HepG2 (cell line): ENCODE measurements around the gene DOCK10. TPM values are rescaled to one million over a fixed set of nuclear protein-coding genes. Genes with fewer than 3 reads are reported as not detected.

Source experiments
- ATAC-seq: fragments of 200-7000 bp; cut with Tn5 transposase; 3 replicates; pipeline ENCODE4 v1.9.1; 2020; ENCODE audit warnings: mild to moderate bottlenecking, moderate library complexity
- BruUV-seq: library from RNA; stranded (reverse); fragments of 400-500 nt; replicated peaks from 2 replicates; lab custom pipeline; 2021; lab: Mats Ljungman, UMichigan
- CTCF ChIA-PET: fragments of 300-600 bp; formaldehyde crosslinking; extraction: SDS; loops from one replicate; lab custom pipeline; 2021; ENCODE audit warnings: low total read pairs, inconsistent platforms, low intra/inter-chr PET ratio; lab: Yijun Ruan, JAX
- POLR2A ChIA-PET: fragments of 350-600 bp; sonication (Branson Sonifier 250); formaldehyde crosslinking; loops from one replicate; lab custom pipeline; 2020; ENCODE audit warnings: antibody characterized with exemption, inconsistent platforms; lab: Yijun Ruan, JAX
- DNase-seq: peaks from one replicate; pipeline ENCODE4 v3.0.0-alpha.2; 2015; ENCODE audit warnings: low spot score
- FAIRE-seq: peaks from 3 replicates; lab custom pipeline; 2011; peaks lifted over from hg19 to GRCh38; lab: Jason Lieb, UNC
- H2AFZ ChIP-seq: one replicate; pipeline ENCODE4 v1.6.1; 2011; ENCODE audit warnings: low read length, inconsistent platforms
- H3K27ac ChIP-seq: fragments of 300-600 bp; 3 replicates; pipeline ENCODE4 v1.8.0; 2011; ENCODE audit warnings: mixed run types, mild to moderate bottlenecking, mixed read lengths, low read length, inconsistent platforms; ENCODE audit not compliant: insufficient read depth; ENCODE audit errors: extremely low read length
- H3K27me3 ChIP-seq, 2 experiments: fragments of 200-600 bp in 1 of 2; 2 replicates in 1 of 2; 3 replicates in 1 of 2; pipeline versions ENCODE4 v1.6.0 to v1.8.0; 2011; ENCODE audit warnings: low read length in 2 of 2, mild to moderate bottlenecking in 2 of 2, moderate library complexity in 2 of 2, inconsistent platforms in 1 of 2; ENCODE audit not compliant: insufficient read depth in 2 of 2, control insufficient read depth in 1 of 2
- H3K36me3 ChIP-seq, 2 experiments: fragments of 200-600 bp in 1 of 2; replicated peaks in 1 of 2; 2 replicates in 1 of 2; 3 replicates in 1 of 2; pipeline versions ENCODE4 v1.5.1 to v1.8.0; 2011; ENCODE audit warnings: low read length in 2 of 2, inconsistent platforms in 1 of 2; ENCODE audit not compliant: insufficient read depth in 2 of 2, control insufficient read depth in 1 of 2
- H3K4me1 ChIP-seq: 2 replicates; pipeline ENCODE4 v1.5.1; 2012; ENCODE audit warnings: low read length, inconsistent platforms; ENCODE audit not compliant: insufficient read depth
- H3K4me2 ChIP-seq: 2 replicates; pipeline ENCODE4 v1.6.0; 2011; ENCODE audit warnings: low read depth, low read length, inconsistent platforms
- H3K4me3 ChIP-seq, 3 experiments: fragments of 200-600 bp in 1 of 3; sonication (generic), shearing (Covaris generic) in 1 of 3; replicated peaks in 1 of 3; 2 replicates each; pipeline ENCODE4 v1.5.1; 2011 to 2016; ENCODE audit warnings: low read length in 3 of 3, inconsistent platforms in 2 of 3, low read depth in 2 of 3, mild to moderate bottlenecking in 2 of 3, control low read depth in 1 of 3, mixed read lengths in 1 of 3; ENCODE audit not compliant: insufficient read depth in 1 of 3
- H3K79me2 ChIP-seq: one replicate; pipeline ENCODE4 v1.6.1; 2011; ENCODE audit warnings: low read length, inconsistent platforms; ENCODE audit not compliant: insufficient read depth
- H3K9ac ChIP-seq: 2 replicates; pipeline ENCODE4 v1.6.0; 2011; ENCODE audit warnings: mild to moderate bottlenecking, low read depth, low read length, inconsistent platforms; ENCODE audit not compliant: insufficient read depth
- H3K9me3 ChIP-seq: 2 replicates; pipeline ENCODE4 v1.5.1; 2012; ENCODE audit warnings: mild to moderate bottlenecking, low read length
- H4K20me1 ChIP-seq: 2 replicates; pipeline ENCODE4 v1.6.0; 2011; ENCODE audit warnings: inconsistent platforms, mild to moderate bottlenecking, low read length, moderate library complexity; ENCODE audit not compliant: insufficient read depth
- AKAP8 ChIP-seq: sonication (generic); formaldehyde crosslinking; IDR thresholded peaks from 2 replicates; pipeline ENCODE4 v1.5.1; 2020; ENCODE audit warnings: mild to moderate bottlenecking, missing genetic modification reagents
- ATF1 ChIP-seq: IDR thresholded peaks from 2 replicates; pipeline ENCODE4 v1.6.1; 2016; ENCODE audit warnings: mild to moderate bottlenecking, control low read depth
- GPBP1L1 ChIP-seq: sonication (generic); formaldehyde crosslinking; IDR thresholded peaks from 2 replicates; pipeline ENCODE4 v1.5.0; 2020; ENCODE audit warnings: mild to moderate bottlenecking, missing genetic modification reagents
- HNRNPL ChIP-seq: fragments of 200-400 bp; formaldehyde crosslinking; IDR thresholded peaks from 2 replicates; pipeline ENCODE4 v1.6.1; 2017; ENCODE audit warnings: mild to moderate bottlenecking, low read depth, low read length
- HNRNPUL1 ChIP-seq: fragments of 200-400 bp; formaldehyde crosslinking; IDR thresholded peaks from 2 replicates; pipeline ENCODE4 v1.6.1; 2017; ENCODE audit warnings: low read depth, mild to moderate bottlenecking, low read length, moderate library complexity
- KDM6A ChIP-seq: IDR thresholded peaks from 2 replicates; pipeline ENCODE4 v1.6.1; 2016; ENCODE audit warnings: low read depth
- PAF1 ChIP-seq: IDR thresholded peaks from 2 replicates; pipeline ENCODE4 v1.6.1; 2016; ENCODE audit warnings: missing genetic modification reagents, missing compliant biosample characterization
- SKIL ChIP-seq: sonication (generic); formaldehyde crosslinking; IDR thresholded peaks from 2 replicates; pipeline ENCODE4 v1.8.0; 2022; ENCODE audit warnings: missing genetic modification reagents, mild to moderate bottlenecking, moderate library complexity, borderline replicate concordance
- ZNF17 ChIP-seq: sonication (generic); formaldehyde crosslinking; IDR thresholded peaks from 2 replicates; pipeline ENCODE4 v1.5.0; 2020; ENCODE audit warnings: mild to moderate bottlenecking, missing genetic modification reagents
- WGBS: methylation state at CpG from one replicate; pipeline ENCODE4 v1.1.6; 2017; ENCODE audit warnings: low lambda C conversion rate; 5-methylcytosine and 5-hydroxymethylcytosine counted together
- in situ Hi-C: cut with HindIII; loops from 2 replicates; pipeline ENCODE4 v1.10.0; 2017; ENCODE audit warnings: low pct_unique_long_range_greater_than_20kb; ENCODE audit not compliant: extremely low pct_ligation_motif_present
- intact Hi-C: fragments of 100-400 bp; cut with micrococcal nuclease; formaldehyde crosslinking; loops from one replicate; pipeline ENCODE4 v1.10.0; 2022; ENCODE audit not compliant: unreplicated experiment
- polyA plus RNA-seq, 8 experiments: library from polyadenylated mRNA; depleted of rRNA in 3 of 8; stranded (reverse) in 7 of 8; unstranded in 1 of 8; fragments of >200 nt; fragmentation: Illumina TruSeq in 4 of 8; extraction: Trizol in 4 of 8; gene quantifications; 2 replicates each; pipeline versions ENCODE4 v1.2.1 to v1.2.3, GENCODE V29; 2011 to 2016; ENCODE audit warnings: low read depth in 4 of 8, missing spikeins in 1 of 8, mixed read lengths in 1 of 8; ENCODE audit not compliant: insufficient read depth in 1 of 8
- total RNA-seq, 5 experiments: library from RNA; depleted of rRNA; stranded (reverse); fragments of >200 nt; fragmentation: Illumina TruSeq; extraction: Trizol; gene quantifications; 2 replicates each; pipeline ENCODE4 v1.2.3, GENCODE V29; 2016; ENCODE audit warnings: low read depth in 1 of 5

DOCK10 gene
- total and polyA plus RNA-seq, 2 of the 13 experiments (the other 11 are each of a cell fraction or from before 2014, with no cell fraction given), result not detected

GRCh38 chr2:224946895-224947294 is 95.4 kb downstream of the DOCK10 start:
- intact Hi-C loops (no loop called here), in situ Hi-C loops (no loop called here)
- no TSS peak for BruUV-seq
- no peak for FAIRE-seq
- Histone ChIP-seq H3K27me3 (no peaks in the 10 kb centered on the region), H3K79me2 (no peaks in the 10 kb centered on the region), H3K4me2 (no peak overlapping the region), H3K4me1 (no peaks in the 10 kb centered on the region), H3K36me3 (no peaks in the 10 kb centered on the region), H3K9me3 (no peaks in the 10 kb centered on the region), H3K9ac (no peak overlapping the region), H3K27ac (no peak overlapping the region), H2AFZ (no peak overlapping the region)
- 2% methylated on average over 7 of the region's 7 CpGs for WGBS
- ATAC-seq, result no peak
- DNase-seq, result no peak
- POLR2A ChIA-PET, result no interaction called here
- TF ChIP-seq HNRNPL (no peak), ZNF17 (no peak), HNRNPUL1 (no peak), ATF1 (CRISPR knock-in tag) (no peak), PAF1 (CRISPR knock-in tag) (no peak), KDM6A (CRISPR knock-in tag) (no peak), GPBP1L1 (CRISPR knock-in tag) (no peak), SKIL (CRISPR knock-in tag) (no peak), AKAP8 (CRISPR knock-in tag) (no peak)
- TF ChIP-seq, all 625 proteins: peak for 0
- CTCF ChIA-PET, result no interaction called here
- Histone ChIP-seq H3K4me3 (no peak overlapping the region), H4K20me1 (no peaks in the 10 kb centered on the region)
